ENCODE results near the gene DNMT1. TPM values are rescaled to one million over a fixed set of nuclear protein-coding genes. Genes with fewer than 3 reads are reported as not detected.
A peak's percentile ranks its signal among the peaks of the same experiment; 100 is the strongest.

DNMT1 gene
- polyA plus RNA-seq, 3 donors, result 17.6 to 72.5 (median 19.0) TPM

DNA sequence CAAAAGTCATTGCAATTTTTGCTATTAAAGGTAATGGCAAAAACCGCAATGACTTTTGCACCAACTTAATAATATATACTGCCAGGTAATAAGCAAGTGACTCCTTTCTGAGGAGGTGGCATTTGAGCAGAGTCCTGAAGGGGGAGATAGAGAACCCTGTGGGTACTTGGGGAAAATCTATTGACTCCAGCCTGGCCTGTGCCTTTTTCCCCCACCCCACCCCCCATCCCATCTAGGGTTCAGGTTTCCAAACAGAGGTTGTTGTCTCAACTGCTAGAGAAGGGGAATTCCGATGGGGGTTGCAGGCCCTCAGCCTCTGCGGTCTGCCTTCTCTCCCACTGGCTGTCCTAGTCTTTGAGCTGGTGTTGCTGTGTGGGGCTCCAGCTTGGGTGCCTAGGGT, 24.9 kb upstream of the DNMT1 start:
- no peaks in the 10 kb centered on the region for H3K36me3 ChIP-seq (replicated peaks in 1 of 2; ENCODE audit: control insufficient read depth in 1 of 2, insufficient read depth in 2 of 2, low read length in 2 of 2)
- H2AFZ ChIP-seq (ENCODE audit: insufficient read depth, low read depth, low read length, poor library complexity, severe bottlenecking), result no peak overlapping the region
- H4K20me1 ChIP-seq (ENCODE audit: insufficient read depth, low read length), result no peaks in the 10 kb centered on the region
- no peaks in the 10 kb centered on the region for H3K27me3 ChIP-seq (ENCODE audit: control insufficient read depth in 2 of 2, insufficient read depth in 2 of 2, low read length in 2 of 2)
- H3K79me2 ChIP-seq (ENCODE audit: insufficient read depth, low read length), result no peaks in the 10 kb centered on the region
- peaks cover 9 to 23% of the 10 kb centered on the region in 2 donors for H3K4me1 ChIP-seq (ENCODE audit: control insufficient read depth in 1 of 2, insufficient read depth in 2 of 2, low read length in 2 of 2)
- H3K9ac ChIP-seq (ENCODE audit: insufficient read depth, low read length, poor library complexity, severe bottlenecking), result no peak overlapping the region
- no peak overlapping the region for H3K4me3 ChIP-seq (replicated peaks in 1 of 3; ENCODE audit: low read depth in 2 of 3, low read length in 3 of 3)
- no peak overlapping the region for H3K4me2 ChIP-seq (replicated peaks; ENCODE audit: extremely low read depth, low read length, poor library complexity, severe bottlenecking)
- Mint-ChIP-seq H3K4me1 (peaks cover 15% of the 10 kb centered on the region), H3K9me3 (peaks cover 0 to 2% (median 0%) of the 10 kb centered on the region in 7 donors), H3K27me3 (ENCODE audit: low read depth in 3 of 3) (peaks cover 3 to 11% (median 5%) of the 10 kb centered on the region in 3 donors), H3K36me3 (peaks cover 0 to 7% of the 10 kb centered on the region in 2 donors), H3K4me3 (no peak overlapping the region), H3K27ac (no peak overlapping the region)
- intact Hi-C loops (cut with micrococcal nuclease), result no loop called here
- no peaks in the 10 kb centered on the region for H3K9me3 ChIP-seq (replicated peaks in 1 of 2; ENCODE audit: control insufficient read depth in 1 of 2, insufficient read depth in 1 of 2, low read length in 2 of 2)
- H3K27ac ChIP-seq (ENCODE audit: low read depth in 1 of 2, low read length in 2 of 2), result no peak overlapping the region
- TF ChIP-seq CTCF (IDR thresholded peaks at IDR 0.05), result peak; percentile 33
- DNase-seq, result peak in 2 of 3 donors; percentile 10 to 55
- WGBS (ENCODE audit: insufficient coverage), result 95% methylated on average over 2 of the region's 3 CpGs

DNA sequence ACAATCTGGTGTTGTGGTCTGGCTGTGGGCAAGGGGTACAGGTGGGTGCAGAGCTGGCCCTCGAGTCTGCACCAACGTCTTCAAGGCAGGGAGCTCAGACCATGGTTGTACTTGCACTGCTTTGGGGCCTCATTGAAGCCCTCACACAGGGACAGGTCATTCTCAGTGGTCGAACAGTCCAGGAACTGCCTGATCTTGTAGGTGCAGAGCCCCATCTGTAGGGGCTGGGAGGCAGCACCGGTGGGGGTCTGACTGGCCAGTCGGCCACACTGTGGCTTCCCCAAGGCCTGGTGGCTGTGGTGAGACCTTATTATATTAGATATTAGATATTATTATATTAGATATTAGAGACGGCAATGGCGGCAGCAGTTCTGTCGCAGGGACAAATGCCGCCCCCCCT, 22.3 kb upstream of the DNMT1 start:
- H3K9me3 ChIP-seq (replicated peaks in 1 of 2; ENCODE audit: control insufficient read depth in 1 of 2, insufficient read depth in 1 of 2, low read length in 2 of 2), result no peaks in the 10 kb centered on the region
- Mint-ChIP-seq H3K9me3 (no peaks in the 10 kb centered on the region), H3K27me3 (ENCODE audit: low read depth in 3 of 3) (peaks cover 3 to 7% (median 3%) of the 10 kb centered on the region in 3 donors), H3K4me1 (peaks cover 9% of the 10 kb centered on the region), H3K4me3 (no peak overlapping the region), H3K36me3 (no peaks in the 10 kb centered on the region), H3K27ac (no peak overlapping the region)
- 96% methylated on average over 3 of the region's 9 CpGs for WGBS (ENCODE audit: insufficient coverage)
- peaks cover under 1 to 14% of the 10 kb centered on the region in 2 donors for H3K4me1 ChIP-seq (ENCODE audit: control insufficient read depth in 1 of 2, insufficient read depth in 2 of 2, low read length in 2 of 2)
- H2AFZ ChIP-seq (ENCODE audit: insufficient read depth, low read depth, low read length, poor library complexity, severe bottlenecking), result no peak overlapping the region
- no peaks in the 10 kb centered on the region for H4K20me1 ChIP-seq (ENCODE audit: insufficient read depth, low read length)
- no peak overlapping the region for H3K9ac ChIP-seq (ENCODE audit: insufficient read depth, low read length, poor library complexity, severe bottlenecking)
- H3K4me2 ChIP-seq (replicated peaks; ENCODE audit: extremely low read depth, low read length, poor library complexity, severe bottlenecking), result no peak overlapping the region
- H3K36me3 ChIP-seq (replicated peaks in 1 of 2; ENCODE audit: control insufficient read depth in 1 of 2, insufficient read depth in 2 of 2, low read length in 2 of 2), result no peaks in the 10 kb centered on the region
- DNase-seq, result no peak
- no peaks in the 10 kb centered on the region for H3K27me3 ChIP-seq (ENCODE audit: control insufficient read depth in 2 of 2, insufficient read depth in 2 of 2, low read length in 2 of 2)
- TF ChIP-seq CTCF (IDR thresholded peaks at IDR 0.05), result no peak
- intact Hi-C loops (cut with micrococcal nuclease), result no loop called here
- H3K4me3 ChIP-seq (replicated peaks in 1 of 3; ENCODE audit: low read depth in 2 of 3, low read length in 3 of 3), result no peak overlapping the region
- H3K27ac ChIP-seq (ENCODE audit: low read depth in 1 of 2, low read length in 2 of 2), result no peak overlapping the region
- H3K79me2 ChIP-seq (ENCODE audit: insufficient read depth, low read length), result no peaks in the 10 kb centered on the region

Data from CD14-positive monocyte (primary cell).